GM23338 (cell line): Measurements from ENCODE around the gene PLA2G2E.

Experiments
- CTCF ChIP-seq, 2 experiments: fragments of 200-600 bp in 1 of 2; sonication (generic) in 1 of 2; conservative IDR thresholded peaks; 2 replicates each; pipeline versions ENCODE4 v1.5.1 to v1.6.1; 2016 to 2017; ENCODE audit warnings: antibody characterized with exemption in 2 of 2, low read depth in 2 of 2, mild to moderate bottlenecking in 2 of 2, moderate library complexity in 1 of 2
- EZH2 ChIP-seq: fragments of 200-600 bp; sonication (generic); IDR thresholded peaks from one replicate; pipeline ENCODE4 v1.8.0; 2017; ENCODE audit warnings: antibody characterized with exemption, mild to moderate bottlenecking, low read depth; ENCODE audit not compliant: unreplicated experiment
- JUNB ChIP-seq: IDR thresholded peaks from one replicate; pipeline ENCODE4 v1.6.1; 2016; ENCODE audit warnings: antibody characterized with exemption; ENCODE audit not compliant: unreplicated experiment
- POLR2AphosphoS5 ChIP-seq: IDR thresholded peaks from 2 replicates; pipeline ENCODE4 v1.6.1; 2016; ENCODE audit warnings: antibody characterized with exemption, low read depth
- TF ChIP-seq, protein P1 (sequence below): IDR thresholded peaks from one replicate; pipeline ENCODE4 v1.6.1; 2018; ENCODE audit warnings: antibody characterized with exemption; ENCODE audit not compliant: unreplicated experiment

DNA sequence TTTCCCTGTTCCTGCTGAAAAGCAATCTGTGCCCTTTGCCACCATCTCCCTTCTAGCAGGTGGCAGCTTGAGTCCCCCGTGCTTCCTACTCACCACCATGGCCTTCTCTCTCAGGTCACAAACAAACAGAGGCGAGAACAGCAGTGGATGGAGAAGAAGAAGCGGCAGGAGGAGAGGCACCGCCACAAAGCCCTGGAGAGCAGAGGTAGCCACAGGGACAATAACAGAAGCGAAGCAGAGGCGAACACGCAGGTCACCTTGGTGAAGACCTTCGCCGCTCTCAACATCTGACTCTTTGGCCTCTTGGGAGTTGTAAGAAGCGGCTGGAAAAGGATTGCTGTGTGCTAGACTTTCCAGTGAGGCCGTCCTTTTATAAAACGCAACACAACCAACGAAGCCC, 16.0 kb downstream of the PLA2G2E start:
- no peak for TF ChIP-seq CTCF (conservative IDR thresholded peaks at IDR 0.05; ENCODE audit: low read depth in 2 of 2)
- TF ChIP-seq JUNB: no peak
- TF ChIP-seq POLR2AphosphoS5: no peak
- TF ChIP-seq EZH2: no peak
- TF ChIP-seq, protein P1, sequence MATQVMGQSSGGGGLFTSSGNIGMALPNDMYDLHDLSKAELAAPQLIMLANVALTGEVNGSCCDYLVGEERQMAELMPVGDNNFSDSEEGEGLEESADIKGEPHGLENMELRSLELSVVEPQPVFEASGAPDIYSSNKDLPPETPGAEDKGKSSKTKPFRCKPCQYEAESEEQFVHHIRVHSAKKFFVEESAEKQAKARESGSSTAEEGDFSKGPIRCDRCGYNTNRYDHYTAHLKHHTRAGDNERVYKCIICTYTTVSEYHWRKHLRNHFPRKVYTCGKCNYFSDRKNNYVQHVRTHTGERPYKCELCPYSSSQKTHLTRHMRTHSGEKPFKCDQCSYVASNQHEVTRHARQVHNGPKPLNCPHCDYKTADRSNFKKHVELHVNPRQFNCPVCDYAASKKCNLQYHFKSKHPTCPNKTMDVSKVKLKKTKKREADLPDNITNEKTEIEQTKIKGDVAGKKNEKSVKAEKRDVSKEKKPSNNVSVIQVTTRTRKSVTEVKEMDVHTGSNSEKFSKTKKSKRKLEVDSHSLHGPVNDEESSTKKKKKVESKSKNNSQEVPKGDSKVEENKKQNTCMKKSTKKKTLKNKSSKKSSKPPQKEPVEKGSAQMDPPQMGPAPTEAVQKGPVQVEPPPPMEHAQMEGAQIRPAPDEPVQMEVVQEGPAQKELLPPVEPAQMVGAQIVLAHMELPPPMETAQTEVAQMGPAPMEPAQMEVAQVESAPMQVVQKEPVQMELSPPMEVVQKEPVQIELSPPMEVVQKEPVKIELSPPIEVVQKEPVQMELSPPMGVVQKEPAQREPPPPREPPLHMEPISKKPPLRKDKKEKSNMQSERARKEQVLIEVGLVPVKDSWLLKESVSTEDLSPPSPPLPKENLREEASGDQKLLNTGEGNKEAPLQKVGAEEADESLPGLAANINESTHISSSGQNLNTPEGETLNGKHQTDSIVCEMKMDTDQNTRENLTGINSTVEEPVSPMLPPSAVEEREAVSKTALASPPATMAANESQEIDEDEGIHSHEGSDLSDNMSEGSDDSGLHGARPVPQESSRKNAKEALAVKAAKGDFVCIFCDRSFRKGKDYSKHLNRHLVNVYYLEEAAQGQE: no peak
